ENCODE results near the gene NAT9.

NAT9 gene

GRCh38 chr17:74778960-74779359 is 2.8 kb upstream of the NAT9 start:
- peak; percentile 27 for DNase-seq

- DNase-seq, result no peak
Observed at GRCh38 chr17:74777901-74778515, 1.9 kb upstream of the NAT9 start.

- DNase-seq, result no peak
Observed at GRCh38 chr17:74776990-74777389, 845 bp upstream of the NAT9 start.

GRCh38 chr17:74775409-74776043 is 619 bp downstream of the NAT9 start:
- DNase-seq, result no peak

- DNase-seq, result peak; percentile 85
Observed at GRCh38 chr17:74773871-74774286, 2.3 kb downstream of the NAT9 start.

- DNase-seq, result no peak
Observed at GRCh38 chr17:74773414-74773813, 2.7 kb downstream of the NAT9 start.

GRCh38 chr17:74772053-74772452 is 4.1 kb downstream of the NAT9 start:
- DNase-seq, result no peak

- DNase-seq, result no peak
Observed at GRCh38 chr17:74771319-74771914, 4.7 kb downstream of the NAT9 start.

GRCh38 chr17:74770498-74771318 is 5.4 kb downstream of the NAT9 start:
- no peak for DNase-seq

GRCh38 chr17:74769856-74770497 is 6.2 kb downstream of the NAT9 start:
- DNase-seq, result no peak

GRCh38 chr17:74769266-74769855 is 6.8 kb downstream of the NAT9 start:
- DNase-seq, result no peak

- DNase-seq, result no peak
Observed at GRCh38 chr17:74768763-74769114, 7.4 kb downstream of the NAT9 start.

GRCh38 chr17:74768069-74768762 is 7.9 kb downstream of the NAT9 start:
- peak; percentile 83 for DNase-seq

- DNase-seq, result no peak
Observed at GRCh38 chr17:74767111-74767516, 9.0 kb downstream of the NAT9 start.

- no peak for DNase-seq
Observed at GRCh38 chr17:74766413-74766812, 9.7 kb downstream of the NAT9 start.

- no peak for DNase-seq
Observed at GRCh38 chr17:74764751-74765286, 11.3 kb downstream of the NAT9 start.

- no peak for DNase-seq
Observed at GRCh38 chr17:74763565-74764387, 12.4 kb downstream of the NAT9 start.

- no peak for DNase-seq
Observed at GRCh38 chr17:74761931-74762330, 14.2 kb downstream of the NAT9 start.

- DNase-seq, result no peak
Observed at GRCh38 chr17:74761419-74761818, 14.7 kb downstream of the NAT9 start.

GRCh38 chr17:74760404-74761105 is 15.6 kb downstream of the NAT9 start:
- no peak for DNase-seq
